Transverse colon (tissue), 3 donors: ENCODE measurements around the gene MEPCE.

ENCODE experiments used
- POLR2A ChIP-seq: fragments of 450-650 bp; IDR thresholded peaks from one replicate; pipeline ENCODE4 v1.6.1; 2016; ENCODE audit warnings: antibody characterized with exemption, mild to moderate bottlenecking, moderate library complexity
- TF ChIP-seq, protein P1 (sequence below), 5 experiments: fragments of 200-600 bp in 3 of 5; fragments of 450-650 bp in 2 of 5; sonication (generic) in 3 of 5; IDR thresholded peaks; 1 replicate in 2 of 5; 2 replicates in 3 of 5; pipeline ENCODE4 v1.5.1; 2016 to 2017; ENCODE audit warnings: antibody characterized with exemption in 5 of 5, inconsistent platforms in 3 of 5, mild to moderate bottlenecking in 2 of 5, moderate library complexity in 1 of 5

DNA sequence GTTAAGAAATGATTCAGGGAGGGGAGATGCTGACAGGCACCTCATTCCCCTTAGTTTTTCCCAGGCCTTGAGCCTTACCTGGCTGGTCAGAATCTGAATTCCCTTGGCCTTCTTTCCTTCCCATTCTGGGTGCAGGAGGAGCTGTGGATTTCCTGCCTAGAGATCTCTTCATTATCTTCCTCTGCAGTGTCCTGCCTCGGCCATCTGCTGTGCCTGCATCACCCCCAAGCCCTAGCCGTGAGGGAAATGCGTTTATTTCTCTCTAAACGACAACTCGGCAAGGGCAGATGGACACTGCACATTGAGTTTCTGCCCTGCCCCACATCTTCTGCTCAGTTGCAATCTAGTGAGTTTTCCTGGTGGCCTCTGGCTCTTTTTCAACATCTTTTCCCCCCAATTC is 27.8 kb upstream of the MEPCE start:
- TF ChIP-seq, protein P1, sequence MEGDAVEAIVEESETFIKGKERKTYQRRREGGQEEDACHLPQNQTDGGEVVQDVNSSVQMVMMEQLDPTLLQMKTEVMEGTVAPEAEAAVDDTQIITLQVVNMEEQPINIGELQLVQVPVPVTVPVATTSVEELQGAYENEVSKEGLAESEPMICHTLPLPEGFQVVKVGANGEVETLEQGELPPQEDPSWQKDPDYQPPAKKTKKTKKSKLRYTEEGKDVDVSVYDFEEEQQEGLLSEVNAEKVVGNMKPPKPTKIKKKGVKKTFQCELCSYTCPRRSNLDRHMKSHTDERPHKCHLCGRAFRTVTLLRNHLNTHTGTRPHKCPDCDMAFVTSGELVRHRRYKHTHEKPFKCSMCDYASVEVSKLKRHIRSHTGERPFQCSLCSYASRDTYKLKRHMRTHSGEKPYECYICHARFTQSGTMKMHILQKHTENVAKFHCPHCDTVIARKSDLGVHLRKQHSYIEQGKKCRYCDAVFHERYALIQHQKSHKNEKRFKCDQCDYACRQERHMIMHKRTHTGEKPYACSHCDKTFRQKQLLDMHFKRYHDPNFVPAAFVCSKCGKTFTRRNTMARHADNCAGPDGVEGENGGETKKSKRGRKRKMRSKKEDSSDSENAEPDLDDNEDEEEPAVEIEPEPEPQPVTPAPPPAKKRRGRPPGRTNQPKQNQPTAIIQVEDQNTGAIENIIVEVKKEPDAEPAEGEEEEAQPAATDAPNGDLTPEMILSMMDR (IDR thresholded peaks at IDR 0.05): no peak
- no peak for TF ChIP-seq POLR2A
